ENCODE data around the gene SMIM35.

SMIM35 gene

DNA sequence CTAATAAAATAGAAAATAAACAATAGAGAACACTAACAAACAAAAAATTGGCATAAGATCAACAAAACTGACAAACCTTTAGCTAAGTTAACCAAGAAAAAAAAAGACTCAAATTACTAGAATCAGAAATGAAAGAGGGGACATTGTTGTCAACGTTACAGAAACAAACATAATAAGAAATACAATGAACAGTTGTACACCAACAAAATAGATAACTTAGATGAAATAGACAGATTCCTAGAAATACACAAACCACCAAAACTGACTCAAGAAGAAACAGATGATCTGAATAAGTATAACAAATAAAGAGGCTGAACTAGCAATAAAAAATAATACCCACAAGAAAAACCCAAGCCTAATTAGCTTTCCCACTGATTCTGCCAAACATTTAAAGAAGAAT, 44.6 kb downstream of the SMIM35 start:
- in situ Hi-C loops (cut with MboI; ENCODE audit: low sequenced_read_pairs) = no loop called here
- Histone ChIP-seq H3K4me1 (no peaks in the 10 kb centered on the region), H3K27me3 (ENCODE audit: low read depth) (peaks cover 23% of the 10 kb centered on the region), H3K9me3 (no peaks in the 10 kb centered on the region), H3K36me3 (replicated peaks) (no peaks in the 10 kb centered on the region), H3K4me3 (no peak overlapping the region)
- DNase-seq (ENCODE audit: low spot score in 2 of 2) = no peak

DNA sequence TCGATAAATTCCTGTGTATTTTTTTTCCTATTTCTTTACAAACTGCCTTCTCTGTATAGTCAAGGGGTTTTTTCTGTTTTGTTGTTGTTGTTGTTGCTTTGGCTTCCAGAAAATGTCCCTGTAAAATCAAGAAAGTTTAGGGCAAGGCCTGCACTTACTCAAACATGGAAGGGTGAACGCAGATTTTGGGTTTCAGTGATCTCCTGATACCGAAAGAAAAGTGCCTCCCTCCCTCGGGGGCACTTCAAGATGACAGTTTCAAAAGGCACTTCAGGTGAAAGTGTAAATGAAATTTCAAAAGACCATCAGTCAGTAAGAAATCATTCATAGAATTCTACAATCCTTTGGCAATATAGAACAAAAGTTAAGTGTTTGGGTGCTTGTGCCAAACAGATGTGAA, 53.3 kb downstream of the SMIM35 start:
- Histone ChIP-seq H3K36me3 (replicated peaks) (no peaks in the 10 kb centered on the region), H3K4me1 (no peaks in the 10 kb centered on the region), H3K9me3 (no peaks in the 10 kb centered on the region), H3K27me3 (ENCODE audit: low read depth) (peaks cover 8% of the 10 kb centered on the region; the same call in 1 of the 2 replicates), H3K4me3 (no peak overlapping the region)
- in situ Hi-C loops (cut with MboI; ENCODE audit: low sequenced_read_pairs) = no loop called here
- no peak for DNase-seq (ENCODE audit: low spot score in 2 of 2)

- Histone ChIP-seq H3K9me3 (no peaks in the 10 kb centered on the region), H3K4me3 (no peak overlapping the region), H3K4me1 (no peaks in the 10 kb centered on the region), H3K27me3 (ENCODE audit: low read depth) (peaks cover 8% of the 10 kb centered on the region; the same call in 1 of the 2 replicates), H3K36me3 (replicated peaks) (no peaks in the 10 kb centered on the region)
- in situ Hi-C loops (cut with MboI; ENCODE audit: low sequenced_read_pairs) = no loop called here
- no peak for DNase-seq (ENCODE audit: low spot score in 2 of 2)
Measured at GRCh38 chr11:118028626-118029025, 58.1 kb downstream of the SMIM35 start.

DNA sequence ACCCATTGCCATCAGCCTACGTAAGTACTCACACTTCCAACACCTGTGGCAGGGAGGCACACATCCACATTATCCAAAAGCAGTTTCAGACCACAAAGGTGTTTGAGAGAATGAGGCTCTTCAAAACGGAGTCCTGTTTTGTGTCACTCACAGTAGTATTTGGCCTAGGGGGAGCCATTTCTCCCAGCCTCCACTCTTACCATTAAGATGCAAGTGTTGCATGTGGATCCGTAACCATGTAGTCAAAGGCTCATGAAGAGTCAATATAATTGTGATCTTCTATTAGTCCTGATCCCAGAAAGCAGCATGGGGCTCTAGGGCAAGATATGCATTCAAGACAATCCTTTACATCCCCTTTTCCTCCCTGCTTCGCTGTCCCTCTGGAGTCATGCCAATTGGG, 59.1 kb downstream of the SMIM35 start:
- H3K9me3 ChIP-seq = no peaks in the 10 kb centered on the region
- no peak for DNase-seq (ENCODE audit: low spot score in 2 of 2)
- H3K27me3 ChIP-seq (ENCODE audit: low read depth) = peaks cover 6% of the 10 kb centered on the region; the same call in 1 of the 2 replicates
- in situ Hi-C loops (cut with MboI; ENCODE audit: low sequenced_read_pairs) = no loop called here
- H3K4me1 ChIP-seq = no peaks in the 10 kb centered on the region
- no peak overlapping the region for H3K4me3 ChIP-seq
- H3K36me3 ChIP-seq (replicated peaks) = no peaks in the 10 kb centered on the region

- H3K36me3 ChIP-seq (replicated peaks) = no peaks in the 10 kb centered on the region
- peaks cover 12% of the 10 kb centered on the region for H3K27me3 ChIP-seq (ENCODE audit: low read depth)
- in situ Hi-C loops (cut with MboI; ENCODE audit: low sequenced_read_pairs) = no loop called here
- no peaks in the 10 kb centered on the region for H3K4me1 ChIP-seq
- no peak for DNase-seq (ENCODE audit: low spot score in 2 of 2)
- no peaks in the 10 kb centered on the region; the same call in 1 of the 2 replicates for H3K9me3 ChIP-seq
- H3K4me3 ChIP-seq = no peak overlapping the region
Measured at GRCh38 chr11:118021146-118021545, 65.6 kb downstream of the SMIM35 start.

GRCh38 chr11:118018401-118018800, 68.4 kb downstream of the SMIM35 start:
- DNase-seq (ENCODE audit: low spot score in 2 of 2) = no peak
- Histone ChIP-seq H3K4me1 (no peaks in the 10 kb centered on the region), H3K27me3 (ENCODE audit: low read depth) (peaks cover 12% of the 10 kb centered on the region), H3K4me3 (no peak overlapping the region), H3K36me3 (replicated peaks) (no peaks in the 10 kb centered on the region), H3K9me3 (no peaks in the 10 kb centered on the region; the same call in 1 of the 2 replicates)
- in situ Hi-C loops (cut with MboI; ENCODE audit: low sequenced_read_pairs) = no loop called here

- Histone ChIP-seq H3K36me3 (replicated peaks) (no peaks in the 10 kb centered on the region), H3K4me1 (no peaks in the 10 kb centered on the region), H3K4me3 (no peak overlapping the region), H3K27me3 (ENCODE audit: low read depth) (peaks cover 12% of the 10 kb centered on the region), H3K9me3 (no peaks in the 10 kb centered on the region; the same call in 1 of the 2 replicates)
- DNase-seq (ENCODE audit: low spot score in 2 of 2) = no peak
- in situ Hi-C loops (cut with MboI; ENCODE audit: low sequenced_read_pairs) = no loop called here
Measured at GRCh38 chr11:118017631-118018315, 69.0 kb downstream of the SMIM35 start.

GRCh38 chr11:118017111-118017510, 69.7 kb downstream of the SMIM35 start:
- H3K36me3 ChIP-seq (replicated peaks) = no peaks in the 10 kb centered on the region

DNA sequence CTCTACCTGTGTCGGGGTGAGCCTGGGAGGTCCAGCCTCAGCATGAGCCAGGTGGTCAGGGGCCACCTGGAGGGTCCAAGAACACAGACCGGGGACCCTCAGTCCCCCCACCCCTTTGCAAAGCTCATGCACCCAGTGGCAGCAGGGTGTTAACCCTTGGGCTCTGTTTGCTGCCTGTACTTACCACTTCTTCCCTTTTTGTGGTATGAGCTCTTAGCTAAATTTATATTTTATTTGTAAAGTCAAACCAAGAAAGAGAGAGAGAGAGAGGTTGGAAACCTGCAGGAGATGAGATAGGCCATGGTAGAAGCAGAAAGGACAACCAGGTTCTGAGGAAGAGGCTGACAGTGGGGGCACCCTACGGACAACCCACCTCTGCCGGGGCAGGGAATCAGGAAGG, 70.7 kb downstream of the SMIM35 start:
- no peaks in the 10 kb centered on the region; the same call in 1 of the 2 replicates for H3K9me3 ChIP-seq
- H3K27me3 ChIP-seq (ENCODE audit: low read depth) = peaks cover 12% of the 10 kb centered on the region
- no peaks in the 10 kb centered on the region for H3K4me1 ChIP-seq
- DNase-seq (ENCODE audit: low spot score in 2 of 2) = no peak
- no peak overlapping the region for H3K4me3 ChIP-seq
- no peaks in the 10 kb centered on the region for H3K36me3 ChIP-seq (replicated peaks)
- in situ Hi-C loops (cut with MboI; ENCODE audit: low sequenced_read_pairs) = no loop called here

More at GRCh38 chr11:118017111-118017510, 69.7 kb downstream of the SMIM35 start:
- Histone ChIP-seq H3K4me3 (no peak overlapping the region), H3K9me3 (no peaks in the 10 kb centered on the region; the same call in 1 of the 2 replicates), H3K4me1 (no peaks in the 10 kb centered on the region), H3K27me3 (ENCODE audit: low read depth) (peaks cover 12% of the 10 kb centered on the region)
- in situ Hi-C loops (cut with MboI; ENCODE audit: low sequenced_read_pairs) = no loop called here
- DNase-seq (ENCODE audit: low spot score in 2 of 2) = no peak

- no peak for DNase-seq (ENCODE audit: low spot score in 2 of 2)
- H3K27me3 ChIP-seq (ENCODE audit: low read depth) = peaks cover 12% of the 10 kb centered on the region
- no peak overlapping the region for H3K4me3 ChIP-seq
- no peaks in the 10 kb centered on the region; the same call in 1 of the 2 replicates for H3K9me3 ChIP-seq
- H3K4me1 ChIP-seq = no peaks in the 10 kb centered on the region
- H3K36me3 ChIP-seq (replicated peaks) = no peaks in the 10 kb centered on the region
- in situ Hi-C loops (cut with MboI; ENCODE audit: low sequenced_read_pairs) = no loop called here
Measured at GRCh38 chr11:118015385-118015841, 71.3 kb downstream of the SMIM35 start.

GRCh38 chr11:118014022-118014421, 72.7 kb downstream of the SMIM35 start:
- no peaks in the 10 kb centered on the region for H3K4me1 ChIP-seq
- no peak for DNase-seq (ENCODE audit: low spot score in 2 of 2)
- H3K36me3 ChIP-seq (replicated peaks) = no peaks in the 10 kb centered on the region
- H3K27me3 ChIP-seq (ENCODE audit: low read depth) = peaks cover 8% of the 10 kb centered on the region
- no peak overlapping the region for H3K4me3 ChIP-seq
- in situ Hi-C loops (cut with MboI; ENCODE audit: low sequenced_read_pairs) = no loop called here
- H3K9me3 ChIP-seq = no peaks in the 10 kb centered on the region; the same call in 1 of the 2 replicates

- Histone ChIP-seq H3K27me3 (ENCODE audit: low read depth) (peaks cover 7% of the 10 kb centered on the region; the same call in 1 of the 2 replicates), H3K4me3 (no peak overlapping the region), H3K9me3 (no peaks in the 10 kb centered on the region), H3K4me1 (no peaks in the 10 kb centered on the region), H3K36me3 (replicated peaks) (no peaks in the 10 kb centered on the region)
- in situ Hi-C loops (cut with MboI; ENCODE audit: low sequenced_read_pairs) = no loop called here
- no peak for DNase-seq (ENCODE audit: low spot score in 2 of 2)
Measured at GRCh38 chr11:118012083-118012669, 74.6 kb downstream of the SMIM35 start.

DNA sequence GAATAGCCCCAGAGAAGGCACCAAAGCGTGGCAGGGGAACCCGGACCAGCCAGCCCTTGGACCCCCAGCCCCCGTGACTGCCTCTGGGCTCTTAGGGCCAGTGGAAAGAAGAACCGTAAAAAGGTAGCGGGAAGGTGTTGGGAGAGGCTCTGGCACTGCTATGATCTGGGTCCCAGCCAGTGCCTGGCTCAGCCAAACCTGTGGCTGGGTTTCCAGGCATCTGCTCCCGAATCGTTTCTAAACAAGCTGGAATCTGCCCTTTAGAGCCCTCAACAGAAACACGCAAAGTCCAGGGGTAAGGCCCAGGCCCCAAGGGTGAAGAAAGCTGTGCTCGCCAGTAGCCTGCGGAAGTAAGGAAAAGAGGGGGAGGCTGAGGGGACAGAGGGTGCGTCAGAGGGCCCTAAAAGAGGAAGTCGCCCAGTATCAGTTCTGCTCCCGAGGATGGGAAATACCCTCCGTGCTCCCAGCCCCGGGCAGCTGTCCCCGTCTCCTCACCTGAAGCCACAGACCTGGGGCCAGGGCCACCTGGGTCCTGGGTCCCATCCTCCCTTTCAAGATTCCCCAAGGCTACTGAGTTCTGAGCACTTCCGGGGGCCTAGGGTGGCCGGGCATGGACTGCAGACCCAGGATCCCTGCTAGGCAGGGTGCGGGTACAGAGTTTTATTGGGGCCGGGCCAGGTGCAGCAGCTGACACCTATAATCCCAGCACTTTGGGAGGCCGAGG, 75.9 kb downstream of the SMIM35 start:
- Histone ChIP-seq H3K4me1 (no peaks in the 10 kb centered on the region), H3K9me3 (no peaks in the 10 kb centered on the region), H3K36me3 (replicated peaks) (no peaks in the 10 kb centered on the region), H3K27me3 (ENCODE audit: low read depth) (peaks cover 7% of the 10 kb centered on the region; the same call in 1 of the 2 replicates), H3K4me3 (no peak overlapping the region)
- in situ Hi-C loops (cut with MboI; ENCODE audit: low sequenced_read_pairs) = no loop called here
- DNase-seq (ENCODE audit: low spot score in 2 of 2) = no peak
